Thyroid gland (tissue), 4 donors: Measurements from ENCODE around the gene LSAMP. TPM values are rescaled to one million over a fixed set of nuclear protein-coding genes. Genes with fewer than 3 reads are reported as not detected.

Source experiments
- DNase-seq, 2 donors: peaks; one replicate each; pipeline ENCODE4 v3.0.0-alpha.2; 2019
- H3K27ac ChIP-seq, 3 donors: fragments of 200-600 bp; sonication (generic); 1 replicate in 2 of 3; 2 replicates in 1 of 3; pipeline ENCODE4 v1.5.1; 2016 to 2019; ENCODE audit warnings: mild to moderate bottlenecking in 1 of 3, moderate library complexity in 1 of 3
- H3K27me3 ChIP-seq: fragments of 200-600 bp; sonication (generic); one replicate; pipeline ENCODE4 v1.5.1; 2019
- H3K36me3 ChIP-seq, 2 donors: fragments of 200-600 bp; sonication (generic); one replicate each; pipeline ENCODE4 v1.5.1; 2016 to 2019
- H3K4me1 ChIP-seq, 2 donors: fragments of 200-600 bp; sonication (generic); one replicate each; pipeline ENCODE4 v1.5.1; 2017 to 2019
- H3K4me3 ChIP-seq, 3 donors: fragments of 200-600 bp; sonication (generic); replicated peaks in 1 of 3; 1 replicate in 2 of 3; 2 replicates in 1 of 3; pipeline ENCODE4 v1.5.1; 2016; ENCODE audit warnings: mild to moderate bottlenecking in 1 of 3
- H3K9me3 ChIP-seq: fragments of 200-600 bp; sonication (generic); one replicate; pipeline ENCODE4 v1.5.1; 2017
- CTCF ChIP-seq, 6 experiments: fragments of 200-600 bp in 3 of 6; fragments of 450-650 bp in 3 of 6; sonication (generic) in 3 of 6; IDR thresholded peaks; one replicate each; pipeline ENCODE4 v1.5.1; 2016 to 2019; ENCODE audit warnings: antibody characterized with exemption in 6 of 6, mild to moderate bottlenecking in 2 of 6, inconsistent platforms in 1 of 6, moderate library complexity in 1 of 6
- POLR2A ChIP-seq, 2 donors: fragments of 450-650 bp; IDR thresholded peaks; one replicate each; pipeline ENCODE4 v1.6.1; 2017; ENCODE audit warnings: antibody characterized with exemption in 2 of 2, mild to moderate bottlenecking in 2 of 2, moderate library complexity in 1 of 2
- WGBS, 2 donors: methylation state at CpG; one replicate each; pipeline ENCODE4 v1.1.5; 2017; 5-methylcytosine and 5-hydroxymethylcytosine counted together
- intact Hi-C: fragments of 100-400 bp; cut with DNase I; formaldehyde crosslinking; loops from one replicate; pipeline ENCODE4 v1.15.1; 2023
- total RNA-seq, 4 donors: library from RNA; depleted of rRNA; stranded (reverse); fragments of >200 nt; gene quantifications; one replicate each; pipeline ENCODE4 v1.2.3, GENCODE V29; 2016

The LSAMP gene
- total RNA-seq, 4 donors from 2014 or later: 0.78 to 2.0 (median 1.8) TPM

DNA sequence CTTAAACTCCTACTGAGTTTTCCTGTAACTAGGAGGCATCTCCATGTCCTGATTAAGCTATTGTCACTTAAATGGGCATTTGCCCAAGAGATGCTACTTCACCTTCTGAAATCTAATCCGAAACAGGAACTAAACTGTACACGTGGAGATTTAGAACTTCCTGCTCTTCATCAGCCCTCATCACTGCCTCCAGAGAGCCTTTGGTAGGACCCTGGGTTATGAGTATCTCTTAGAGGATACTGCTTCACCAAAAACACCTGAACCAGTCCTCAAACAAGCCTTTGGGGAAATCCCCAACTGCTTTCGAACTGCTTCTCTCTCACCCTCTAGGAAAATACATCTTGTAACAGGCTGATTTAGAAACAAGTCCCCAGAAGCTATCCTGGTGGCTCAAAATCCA is 501.7 kb downstream of the LSAMP start:
- DNase-seq: no peak
- Histone ChIP-seq H3K27ac (no peak overlapping the region), H3K36me3 (no peaks in the 10 kb centered on the region), H3K27me3 (no peaks in the 10 kb centered on the region), H3K4me1 (no peaks in the 10 kb centered on the region), H3K9me3 (no peaks in the 10 kb centered on the region), H3K4me3 (no peak overlapping the region)
- TF ChIP-seq POLR2A (IDR thresholded peaks at IDR 0.05) (no peak), CTCF (IDR thresholded peaks at IDR 0.05) (no peak)
- WGBS, 2 donors: 66 to 73% methylated on average over 3 of the region's 3 CpGs
- intact Hi-C loops: no loop called here

- no peaks in the 10 kb centered on the region for H3K36me3 ChIP-seq
- no peak overlapping the region for H3K4me3 ChIP-seq
- H3K4me1 ChIP-seq: no peaks in the 10 kb centered on the region
- intact Hi-C loops: no loop called here
- DNase-seq: no peak
- no peaks in the 10 kb centered on the region for H3K27me3 ChIP-seq
- no peak overlapping the region for H3K27ac ChIP-seq
- no peaks in the 10 kb centered on the region for H3K9me3 ChIP-seq
- 80 to 84% methylated on average over 2 of the region's 2 CpGs for WGBS, 2 donors
- TF ChIP-seq POLR2A (IDR thresholded peaks at IDR 0.05) (no peak), CTCF (IDR thresholded peaks at IDR 0.05) (no peak)
Observed at GRCh38 chr3:115937054-115937453, 508.2 kb downstream of the LSAMP start.

- 89 to 91% methylated on average over 7 of the region's 7 CpGs for WGBS, 2 donors
- H3K36me3 ChIP-seq: no peaks in the 10 kb centered on the region
- intact Hi-C loops: no loop called here
- no peak overlapping the region for H3K4me3 ChIP-seq
- TF ChIP-seq CTCF (IDR thresholded peaks at IDR 0.05) (no peak), POLR2A (IDR thresholded peaks at IDR 0.05) (no peak)
- H3K27me3 ChIP-seq: no peaks in the 10 kb centered on the region
- no peaks in the 10 kb centered on the region for H3K9me3 ChIP-seq
- no peak for DNase-seq
- H3K4me1 ChIP-seq: no peaks in the 10 kb centered on the region
- H3K27ac ChIP-seq: no peak overlapping the region
Observed at GRCh38 chr3:115932807-115933206, 512.5 kb downstream of the LSAMP start.

DNA sequence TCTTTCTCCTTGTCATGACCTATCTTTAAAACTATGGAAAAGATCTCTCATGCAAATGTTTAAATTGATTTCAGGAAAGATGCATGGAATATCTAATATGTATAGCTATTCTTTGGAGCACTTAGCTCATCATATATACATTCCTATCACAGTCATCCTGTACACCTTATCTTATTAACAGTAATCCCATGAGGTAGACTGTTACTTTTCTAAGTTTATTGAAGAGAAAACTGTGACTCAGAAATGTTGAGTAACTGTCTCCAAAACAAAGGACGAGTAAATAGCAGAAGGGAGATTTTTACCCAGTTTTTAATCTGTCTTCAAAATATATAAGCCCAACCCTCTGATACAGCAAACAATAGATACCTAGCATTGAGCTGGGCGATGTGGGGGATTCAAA is 513.7 kb downstream of the LSAMP start:
- H3K36me3 ChIP-seq: no peaks in the 10 kb centered on the region
- TF ChIP-seq POLR2A (IDR thresholded peaks at IDR 0.05): no peak
- TF ChIP-seq CTCF (IDR thresholded peaks at IDR 0.05): no peak
- intact Hi-C loops: no loop called here
- no peaks in the 10 kb centered on the region for H3K9me3 ChIP-seq
- no peak for DNase-seq
- no peak overlapping the region for H3K27ac ChIP-seq
- H3K4me1 ChIP-seq: no peaks in the 10 kb centered on the region
- H3K4me3 ChIP-seq: no peak overlapping the region
- H3K27me3 ChIP-seq: no peaks in the 10 kb centered on the region
- WGBS, 2 donors: 74 to 81% methylated on average over 2 of the region's 2 CpGs

DNA sequence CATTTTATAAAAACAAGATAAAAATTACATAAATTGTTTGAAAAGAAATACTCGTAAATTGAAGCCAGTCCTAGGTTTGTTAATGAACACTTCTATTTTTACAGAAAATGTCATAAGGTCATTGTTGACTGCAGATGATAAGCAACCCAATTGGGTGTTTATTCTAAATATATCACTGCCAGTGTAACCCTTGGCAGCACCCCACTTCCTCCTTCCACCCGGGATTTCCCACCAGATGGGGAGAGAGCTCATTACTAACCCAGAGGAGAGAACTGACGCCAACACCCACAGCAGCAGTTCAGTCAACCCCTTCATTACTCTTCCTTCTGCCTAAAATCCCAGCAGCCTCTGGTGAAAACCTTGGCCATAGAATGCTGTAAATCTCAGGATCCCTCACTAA is 514.4 kb downstream of the LSAMP start:
- H3K27ac ChIP-seq: no peak overlapping the region

More for the DNA sequence above, 514.4 kb downstream of the LSAMP start:
- no peak for DNase-seq
- intact Hi-C loops: no loop called here
- Histone ChIP-seq H3K9me3 (no peaks in the 10 kb centered on the region), H3K27me3 (no peaks in the 10 kb centered on the region), H3K4me3 (no peak overlapping the region), H3K36me3 (no peaks in the 10 kb centered on the region), H3K4me1 (no peaks in the 10 kb centered on the region)
- WGBS, 2 donors: 39 to 47% methylated on average over 3 of the region's 3 CpGs
- TF ChIP-seq POLR2A (IDR thresholded peaks at IDR 0.05): no peak
- TF ChIP-seq CTCF (IDR thresholded peaks at IDR 0.05): no peak
